IPS DF 6.9 (cell line): ENCODE results near the gene AMACR.

Source experiments
- DNase-seq: peaks from one replicate; pipeline ENCODE4 v3.0.0-alpha.2; 2013; ENCODE audit warnings: low read depth, low spot score
- H3K27ac ChIP-seq: one replicate; pipeline ENCODE4 v1.5.1; 2013; ENCODE audit warnings: low read length, control low read depth
- H3K27me3 ChIP-seq: 2 replicates; pipeline ENCODE4 v1.6.1; 2013; ENCODE audit warnings: mild to moderate bottlenecking, low read length; ENCODE audit not compliant: control insufficient read depth, insufficient read depth
- H3K36me3 ChIP-seq: 2 replicates; pipeline ENCODE4 v1.6.1; 2013; ENCODE audit warnings: low read length; ENCODE audit not compliant: control insufficient read depth, insufficient read depth
- H3K4me1 ChIP-seq: 2 replicates; pipeline ENCODE4 v1.6.1; 2013; ENCODE audit warnings: low read length; ENCODE audit not compliant: control insufficient read depth, insufficient read depth
- H3K4me3 ChIP-seq: 2 replicates; pipeline ENCODE4 v1.5.1; 2013; ENCODE audit warnings: mild to moderate bottlenecking, low read length
- H3K9me3 ChIP-seq: 2 replicates; pipeline ENCODE4 v1.6.1; 2013; ENCODE audit warnings: low read length, inconsistent platforms; ENCODE audit not compliant: control insufficient read depth, insufficient read depth
- WGBS: extraction: QIAGEN DNeasy Blood & Tissue Kit; methylation state at CpG from one replicate; pipeline ENCODE4 v1.1.7; 2013; ENCODE audit warnings: mixed read lengths, missing lambda C conversion rate; ENCODE audit not compliant: insufficient read length, insufficient coverage; 5-methylcytosine and 5-hydroxymethylcytosine counted together

Gene AMACR

DNA sequence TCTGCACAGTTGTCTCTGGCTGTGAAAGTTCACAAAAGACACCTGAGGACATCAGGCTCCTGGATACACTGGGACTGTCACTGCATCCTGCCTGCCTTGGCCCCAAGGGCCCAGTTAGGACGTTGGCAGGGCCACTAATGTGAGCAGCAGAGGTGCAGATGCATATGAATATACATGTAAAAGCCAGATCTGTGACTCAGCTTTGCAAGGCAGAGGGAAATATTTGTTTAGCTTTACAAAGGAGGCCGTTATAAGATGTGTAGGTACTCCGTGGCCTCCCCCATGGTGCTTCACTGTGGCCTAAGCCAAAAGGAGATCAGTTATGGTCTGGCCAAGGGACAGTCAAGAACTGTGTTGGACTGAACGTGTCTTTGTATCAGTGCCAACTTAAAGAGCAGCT is 39.3 kb upstream of the AMACR start:
- no peak for DNase-seq
- no peak overlapping the region for H3K4me3 ChIP-seq
- no peaks in the 10 kb centered on the region for H3K9me3 ChIP-seq
- H3K36me3 ChIP-seq: no peaks in the 10 kb centered on the region
- H3K4me1 ChIP-seq: 0 out of 2 replicates have a peak, but pooled peaks cover 2% of the 10 kb centered on the region
- H3K27ac ChIP-seq: no peak overlapping the region
- WGBS: no CpG with 5 or more reads among the region's 4 CpGs
- H3K27me3 ChIP-seq: no peaks in the 10 kb centered on the region

- H3K27me3 ChIP-seq: no peaks in the 10 kb centered on the region
- no peaks in the 10 kb centered on the region for H3K36me3 ChIP-seq
- H3K4me1 ChIP-seq: 0 out of 2 replicates have a peak, but pooled peaks cover 2% of the 10 kb centered on the region
- no peak overlapping the region for H3K4me3 ChIP-seq
- no peak for DNase-seq
- no peaks in the 10 kb centered on the region for H3K9me3 ChIP-seq
- H3K27ac ChIP-seq: no peak overlapping the region
Observed at GRCh38 chr5:34045996-34046395, 38.1 kb upstream of the AMACR start.

DNA sequence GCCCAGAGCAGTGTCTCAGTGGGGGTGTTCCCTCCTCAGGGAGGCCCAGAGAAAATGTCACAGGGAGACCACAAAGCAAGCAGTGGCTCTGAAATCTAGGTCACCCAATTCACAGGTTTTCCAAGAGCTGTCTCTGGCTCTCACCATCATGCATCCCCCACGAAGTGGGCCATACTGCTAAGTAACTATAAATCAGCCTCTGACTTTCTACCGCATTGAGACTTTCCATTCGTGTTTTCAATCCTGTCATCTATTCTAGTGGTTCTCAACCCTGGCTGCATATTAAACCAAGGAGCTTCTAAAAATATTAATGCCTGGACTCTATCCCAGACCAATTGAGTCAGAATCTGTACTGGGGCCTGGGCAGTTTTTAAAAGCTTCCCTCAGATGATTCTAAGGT is 37.2 kb upstream of the AMACR start:
- no CpG with 5 or more reads among the region's 3 CpGs for WGBS
- H3K9me3 ChIP-seq: no peaks in the 10 kb centered on the region
- H3K4me1 ChIP-seq: 0 out of 2 replicates have a peak, but pooled peaks cover 2% of the 10 kb centered on the region
- no peaks in the 10 kb centered on the region for H3K36me3 ChIP-seq
- H3K27me3 ChIP-seq: no peaks in the 10 kb centered on the region
- H3K27ac ChIP-seq: no peak overlapping the region
- DNase-seq: no peak
- H3K4me3 ChIP-seq: no peak overlapping the region

- no CpG with 5 or more reads among the region's 10 CpGs for WGBS
- Histone ChIP-seq H3K9me3 (no peaks in the 10 kb centered on the region; the same call in 1 of the 2 replicates), H3K27me3 (no peaks in the 10 kb centered on the region), H3K27ac (no peak within 1 kb of the TSS), H3K36me3 (no peaks in the 10 kb centered on the region), H3K4me3 (no peak within 1 kb of the TSS), H3K4me1 (0 out of 2 replicates have a peak, but pooled peaks cover 2% of the 10 kb centered on the region)
- DNase-seq: no peak
Observed at GRCh38 chr5:34043099-34043876, 35.4 kb upstream of the AMACR start, which contains the start of gene C1QTNF3. TSS of gene C1QTNF3 (minus strand) at chr5:34043213. CDS start at chr5:34043125, 88 bp downstream.

GRCh38 chr5:34042321-34042720 is 34.5 kb upstream of the AMACR start:
- no peaks in the 10 kb centered on the region; the same call in 1 of the 2 replicates for H3K9me3 ChIP-seq
- 0 out of 2 replicates have a peak, but pooled peaks cover 1% of the 10 kb centered on the region for H3K4me1 ChIP-seq
- no peak for DNase-seq
- no CpG with 5 or more reads among the region's 7 CpGs for WGBS
- no peaks in the 10 kb centered on the region for H3K27me3 ChIP-seq
- no peaks in the 10 kb centered on the region for H3K36me3 ChIP-seq
- no peak overlapping the region for H3K4me3 ChIP-seq
- no peak overlapping the region for H3K27ac ChIP-seq

DNA sequence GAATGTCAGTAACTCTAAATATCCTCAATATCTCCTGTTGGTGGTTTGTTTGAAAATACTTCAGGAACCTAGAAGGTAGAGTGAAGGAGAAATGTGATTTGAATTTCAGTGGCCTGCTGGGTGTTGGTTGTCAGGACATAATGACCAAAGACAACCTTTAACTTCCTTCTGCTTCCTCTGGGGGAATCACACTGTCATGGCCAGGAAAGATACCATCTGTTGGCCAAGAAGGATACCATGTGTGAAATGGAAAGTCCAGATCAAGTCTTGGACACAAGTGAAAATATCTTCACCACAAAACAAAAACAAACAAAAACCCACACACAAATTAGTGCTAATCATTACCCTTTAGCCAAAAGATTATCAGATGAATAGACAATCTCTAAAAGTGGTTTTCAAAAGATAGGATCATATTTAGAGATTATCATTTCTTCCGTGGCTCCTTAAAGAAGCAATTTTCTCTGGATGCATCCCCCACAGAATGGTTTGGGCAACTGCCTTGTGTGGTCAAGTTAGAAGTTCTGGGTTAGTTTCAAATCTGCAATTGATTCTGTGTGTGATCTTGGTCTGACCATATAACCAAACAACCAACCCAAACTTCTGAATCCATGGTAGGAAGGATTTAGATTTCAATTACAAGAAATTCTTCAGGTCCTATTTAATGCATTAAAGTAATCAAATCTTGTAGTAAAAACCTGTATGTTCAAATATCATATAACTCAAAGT is 33.6 kb upstream of the AMACR start:
- no peaks in the 10 kb centered on the region for H3K27me3 ChIP-seq
- no peaks in the 10 kb centered on the region for H3K36me3 ChIP-seq
- no peaks in the 10 kb centered on the region; the same call in 1 of the 2 replicates for H3K9me3 ChIP-seq
- no peak for DNase-seq
- no CpG with 5 or more reads among the region's 1 CpG for WGBS
- H3K27ac ChIP-seq: no peak overlapping the region
- H3K4me1 ChIP-seq: no peaks in the 10 kb centered on the region
- no peak overlapping the region for H3K4me3 ChIP-seq

GRCh38 chr5:34040472-34040871 is 32.6 kb upstream of the AMACR start:
- H3K27ac ChIP-seq: no peak overlapping the region
- WGBS: no CpG with 5 or more reads among the region's 3 CpGs
- H3K9me3 ChIP-seq: no peaks in the 10 kb centered on the region; the same call in 1 of the 2 replicates
- H3K36me3 ChIP-seq: no peaks in the 10 kb centered on the region
- H3K4me1 ChIP-seq: no peaks in the 10 kb centered on the region
- DNase-seq: no peak
- no peak overlapping the region for H3K4me3 ChIP-seq
- H3K27me3 ChIP-seq: no peaks in the 10 kb centered on the region

DNA sequence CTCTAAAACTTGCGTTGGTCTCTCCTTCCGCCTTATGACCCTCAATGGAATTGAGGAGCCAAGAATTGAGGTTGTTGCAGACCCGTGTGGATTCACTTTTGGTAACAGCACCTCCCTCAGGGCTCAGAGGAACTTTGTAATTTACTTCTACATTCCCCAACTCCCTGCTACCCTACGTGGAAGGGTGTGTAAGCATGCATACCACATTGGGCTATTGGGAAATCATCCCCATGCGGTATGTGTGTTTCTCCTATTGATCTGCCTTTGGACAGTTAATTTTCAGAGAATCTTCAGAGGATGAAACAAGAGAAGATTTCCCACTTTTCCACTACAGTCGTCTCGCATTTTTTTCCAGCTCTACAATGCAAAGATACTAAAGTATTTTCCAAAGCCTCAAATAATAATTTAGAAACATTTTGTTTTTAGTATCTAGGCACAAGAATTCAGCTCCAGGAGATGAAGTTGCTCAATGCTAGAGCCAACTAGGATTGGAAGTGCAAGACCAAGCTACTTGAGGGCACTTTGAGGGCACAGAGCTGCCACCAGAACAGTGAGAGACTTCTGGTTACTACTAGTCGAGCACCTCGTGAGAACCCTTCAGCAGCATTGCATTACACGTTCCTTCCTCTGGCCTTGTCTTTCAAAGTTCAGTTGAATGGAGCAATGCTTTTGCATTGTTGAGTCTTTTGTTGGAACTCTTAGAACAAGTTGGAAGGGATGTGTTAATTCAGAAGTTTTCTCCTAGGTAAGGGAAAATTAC is 31.7 kb upstream of the AMACR start:
- H3K4me1 ChIP-seq: no peaks in the 10 kb centered on the region
- WGBS: no CpG with 5 or more reads among the region's 10 CpGs
- H3K27ac ChIP-seq: no peak overlapping the region
- no peak overlapping the region for H3K4me3 ChIP-seq
- H3K27me3 ChIP-seq: no peaks in the 10 kb centered on the region
- no peak for DNase-seq
- H3K9me3 ChIP-seq: no peaks in the 10 kb centered on the region; the same call in 1 of the 2 replicates
- no peaks in the 10 kb centered on the region for H3K36me3 ChIP-seq

DNA sequence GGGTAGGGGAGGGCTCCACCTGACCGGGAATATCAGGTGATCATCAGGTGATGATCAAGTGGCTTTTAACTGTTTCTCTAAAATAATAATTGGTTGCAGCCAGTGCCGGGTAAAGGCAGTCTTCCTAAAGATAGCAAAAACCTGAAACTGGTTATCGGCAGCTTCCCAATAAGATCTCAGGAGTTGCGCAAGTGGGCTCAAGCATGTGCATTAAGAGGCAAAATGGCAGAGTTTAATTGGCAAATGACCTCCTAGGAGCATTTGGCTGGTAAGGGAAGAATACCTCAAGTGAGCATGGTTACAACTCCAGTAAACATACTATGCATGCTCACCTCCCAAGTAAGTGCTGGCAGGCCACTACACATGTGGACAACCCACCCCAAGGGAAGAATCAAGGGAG is 31.0 kb upstream of the AMACR start:
- Histone ChIP-seq H3K4me1 (no peaks in the 10 kb centered on the region), H3K9me3 (no peaks in the 10 kb centered on the region; the same call in 1 of the 2 replicates), H3K27me3 (no peaks in the 10 kb centered on the region), H3K27ac (no peak overlapping the region), H3K4me3 (no peak overlapping the region), H3K36me3 (no peaks in the 10 kb centered on the region)
- WGBS: no CpG with 5 or more reads among the region's 4 CpGs
- no peak for DNase-seq

GRCh38 chr5:34038390-34038789 is 30.5 kb upstream of the AMACR start:
- no peaks in the 10 kb centered on the region; the same call in 1 of the 2 replicates for H3K9me3 ChIP-seq
- WGBS: no CpG with 5 or more reads among the region's 2 CpGs
- H3K4me1 ChIP-seq: no peaks in the 10 kb centered on the region
- H3K27ac ChIP-seq: no peak overlapping the region
- H3K27me3 ChIP-seq: no peaks in the 10 kb centered on the region
- H3K4me3 ChIP-seq: no peak overlapping the region
- no peaks in the 10 kb centered on the region for H3K36me3 ChIP-seq
- no peak for DNase-seq
